Spleen (tissue), 7 donors: ENCODE results near the gene FLCN.

ENCODE experiments used
- POLR2A ChIP-seq, 3 donors: fragments of 450-650 bp; IDR thresholded peaks; one replicate each; pipeline ENCODE4 v1.5.1; 2017; ENCODE audit warnings: antibody characterized with exemption in 3 of 3, mild to moderate bottlenecking in 1 of 3
- POLR2AphosphoS5 ChIP-seq, 3 donors: sonication (generic); formaldehyde crosslinking; IDR thresholded peaks; one replicate each; pipeline ENCODE4 v1.5.1; 2017; ENCODE audit warnings: antibody characterized with exemption in 3 of 3
- TF ChIP-seq, protein P1 (sequence below), 11 experiments: fragments of 200-600 bp in 7 of 11; fragments of 450-650 bp in 4 of 11; sonication (generic) in 4 of 11; IDR thresholded peaks in 8 of 11; conservative IDR thresholded peaks in 3 of 11; 1 replicate in 7 of 11; 2 replicates in 4 of 11; pipeline versions ENCODE4 v1.4.0 to v1.8.0; 2016 to 2021; ENCODE audit warnings: antibody characterized with exemption in 11 of 11, inconsistent platforms in 4 of 11, mild to moderate bottlenecking in 1 of 11
- donor health status: DM: no; HTN: no; CAD: no; lungs with moderate emphysema.
- donor health status: DM: no; HTN: no; CAD: no.
- donor health status: DM: no; HTN: no; CAD: no.

DNA sequence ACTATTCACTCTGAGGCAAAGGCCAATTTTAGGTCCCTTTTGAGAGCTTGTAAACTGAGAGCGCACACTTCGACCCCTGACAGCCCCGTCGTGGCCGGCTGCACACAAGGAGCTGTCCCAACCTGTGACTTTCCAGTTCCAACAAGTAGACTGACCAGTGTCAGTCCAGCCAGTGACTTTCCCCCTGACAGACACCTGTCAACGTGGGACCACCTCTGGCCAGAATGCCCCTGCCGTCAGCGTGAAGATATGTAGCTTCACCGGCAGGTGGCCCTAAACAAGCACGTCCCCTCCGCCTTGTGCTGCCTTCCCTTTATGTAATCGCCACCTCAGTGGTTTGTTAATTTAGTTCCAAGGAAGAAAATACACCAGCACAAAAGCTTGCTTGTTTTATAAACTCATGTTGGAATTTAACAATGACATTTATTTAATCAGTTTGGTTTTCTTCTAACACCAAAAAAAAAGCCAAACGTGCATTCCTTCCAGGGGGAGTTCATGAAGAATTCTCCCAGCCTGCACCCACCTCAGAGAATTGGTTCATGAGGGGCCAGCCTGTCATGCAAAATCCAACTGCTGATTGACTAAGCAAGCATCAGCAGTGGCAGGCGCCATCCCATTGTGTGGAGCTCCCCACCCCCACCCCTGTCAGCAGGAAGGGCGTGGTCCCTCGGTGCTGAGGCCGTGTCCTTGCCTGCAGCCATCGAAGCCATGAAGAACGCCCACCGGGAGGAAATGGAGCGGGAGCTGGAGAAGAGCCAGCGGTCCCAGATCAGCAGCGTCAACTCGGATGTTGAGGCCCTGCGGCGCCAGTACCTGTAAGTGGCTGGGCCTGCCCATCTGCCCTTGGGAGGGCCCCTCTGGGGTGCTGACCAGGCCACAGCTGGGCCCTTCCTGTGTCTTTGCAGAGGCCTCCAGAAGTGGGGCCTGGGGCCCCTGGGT, 64.7 kb downstream of the FLCN start:
- TF ChIP-seq POLR2AphosphoS5 (IDR thresholded peaks at IDR 0.05) (peak; percentile 79 to 86 (median 86)), POLR2A (IDR thresholded peaks at IDR 0.05) (no peak)
- TF ChIP-seq, protein P1, sequence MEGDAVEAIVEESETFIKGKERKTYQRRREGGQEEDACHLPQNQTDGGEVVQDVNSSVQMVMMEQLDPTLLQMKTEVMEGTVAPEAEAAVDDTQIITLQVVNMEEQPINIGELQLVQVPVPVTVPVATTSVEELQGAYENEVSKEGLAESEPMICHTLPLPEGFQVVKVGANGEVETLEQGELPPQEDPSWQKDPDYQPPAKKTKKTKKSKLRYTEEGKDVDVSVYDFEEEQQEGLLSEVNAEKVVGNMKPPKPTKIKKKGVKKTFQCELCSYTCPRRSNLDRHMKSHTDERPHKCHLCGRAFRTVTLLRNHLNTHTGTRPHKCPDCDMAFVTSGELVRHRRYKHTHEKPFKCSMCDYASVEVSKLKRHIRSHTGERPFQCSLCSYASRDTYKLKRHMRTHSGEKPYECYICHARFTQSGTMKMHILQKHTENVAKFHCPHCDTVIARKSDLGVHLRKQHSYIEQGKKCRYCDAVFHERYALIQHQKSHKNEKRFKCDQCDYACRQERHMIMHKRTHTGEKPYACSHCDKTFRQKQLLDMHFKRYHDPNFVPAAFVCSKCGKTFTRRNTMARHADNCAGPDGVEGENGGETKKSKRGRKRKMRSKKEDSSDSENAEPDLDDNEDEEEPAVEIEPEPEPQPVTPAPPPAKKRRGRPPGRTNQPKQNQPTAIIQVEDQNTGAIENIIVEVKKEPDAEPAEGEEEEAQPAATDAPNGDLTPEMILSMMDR (IDR thresholded peaks at IDR 0.05 in 8 of 11, conservative IDR thresholded peaks at IDR 0.05 in 3 of 11) = no peak
